Endometrial microvascular endothelial cells (primary cell): ENCODE results near the gene ICOSLG. TPM values are rescaled to one million over a fixed set of nuclear protein-coding genes. Genes with fewer than 3 reads are reported as not detected.
"Not testable (repeated sequence)": the region's sequence is repeated elsewhere in the genome, so short reads cannot be mapped to it uniquely, and the experiment has no call there.

Source experiments
- in situ Hi-C: cut with HindIII; loops from 2 replicates; pipeline ENCODE4 v1.10.0; 2017; ENCODE audit warnings: low sequenced_read_pairs, low pct_unique_long_range_greater_than_20kb; ENCODE audit errors: inconsistent ontology term
- total RNA-seq: library from RNA; depleted of rRNA; stranded (reverse); fragments of >200 nt; gene quantifications from one replicate; pipeline ENCODE4 v1.2.3, GENCODE V29; 2015; ENCODE audit errors: inconsistent ontology term

Gene ICOSLG
- total RNA-seq, result under 0.01 TPM

- in situ Hi-C loops, result not testable (repeated sequence)
These were observed at the start of gene ICOSLG for GRCh38 chr21:44240842-44241241. Gene ICOSLG, minus strand, starts transcription at chr21:44240943. Its CDS starts 126 bp downstream, at chr21:44240817.

GRCh38 chr21:44289381-44290010 lies 48.8 kb upstream of the ICOSLG start:
- in situ Hi-C loops, result no loop called here

- in situ Hi-C loops, result no loop called here
These were observed 47.7 kb upstream of the ICOSLG start for GRCh38 chr21:44288251-44289110.

GRCh38 chr21:44286716-44287632 lies 46.2 kb upstream of the ICOSLG start:
- in situ Hi-C loops, result no loop called here

GRCh38 chr21:44286086-44286715 lies 45.5 kb upstream of the ICOSLG start:
- in situ Hi-C loops, result no loop called here

GRCh38 chr21:44285138-44285992 lies 44.6 kb upstream of the ICOSLG start, which contains the start of gene AIRE:
Gene AIRE, plus strand, starts transcription at chr21:44285876. Its CDS starts 131 bp downstream, at chr21:44286007.
- in situ Hi-C loops, result no loop called here

GRCh38 chr21:44283948-44284347 lies 43.2 kb upstream of the ICOSLG start:
- in situ Hi-C loops, result no loop called here

GRCh38 chr21:44283211-44283785 lies 42.6 kb upstream of the ICOSLG start:
- in situ Hi-C loops, result not testable (repeated sequence)

- in situ Hi-C loops, result no loop called here
These were observed 41.6 kb upstream of the ICOSLG start for GRCh38 chr21:44282370-44282769.

GRCh38 chr21:44281801-44282200 lies 41.1 kb upstream of the ICOSLG start:
- in situ Hi-C loops, result no loop called here

- in situ Hi-C loops, result no loop called here
These were observed 38.9 kb upstream of the ICOSLG start for GRCh38 chr21:44279354-44280260.

GRCh38 chr21:44275041-44275440 lies 34.3 kb upstream of the ICOSLG start:
- in situ Hi-C loops, result no loop called here

- in situ Hi-C loops, result no loop called here
These were observed 32.3 kb upstream of the ICOSLG start for GRCh38 chr21:44273046-44273445.

- in situ Hi-C loops, result no loop called here
These were observed 31.6 kb upstream of the ICOSLG start for GRCh38 chr21:44272284-44272858.

GRCh38 chr21:44271558-44272283 lies 31.0 kb upstream of the ICOSLG start:
- in situ Hi-C loops, result no loop called here

GRCh38 chr21:44269090-44269489 lies 28.3 kb upstream of the ICOSLG start:
- in situ Hi-C loops, result no loop called here
